NCI-H460 (cell line): ENCODE data around the gene ZNF594. TPM values are rescaled to one million over a fixed set of nuclear protein-coding genes. Genes with fewer than 3 reads are reported as not detected.
"Not testable (repeated sequence)": the region's sequence is repeated elsewhere in the genome, so short reads cannot be mapped to it uniquely, and the experiment has no call there.

Experiments used
- DNase-seq: peaks from one replicate; pipeline ENCODE4 v3.0.0-alpha.2; 2016; ENCODE audit warnings: low read depth; ENCODE audit errors: extremely low read depth
- total RNA-seq: library from RNA; depleted of rRNA; stranded (reverse); fragments of >200 nt; shearing (Covaris generic); gene quantifications from 2 replicates; pipeline ENCODE4 v1.2.3, GENCODE V29; 2014

Gene ZNF594
- total RNA-seq, 1 experiment from 2014 or later = 10.2 TPM

DNA sequence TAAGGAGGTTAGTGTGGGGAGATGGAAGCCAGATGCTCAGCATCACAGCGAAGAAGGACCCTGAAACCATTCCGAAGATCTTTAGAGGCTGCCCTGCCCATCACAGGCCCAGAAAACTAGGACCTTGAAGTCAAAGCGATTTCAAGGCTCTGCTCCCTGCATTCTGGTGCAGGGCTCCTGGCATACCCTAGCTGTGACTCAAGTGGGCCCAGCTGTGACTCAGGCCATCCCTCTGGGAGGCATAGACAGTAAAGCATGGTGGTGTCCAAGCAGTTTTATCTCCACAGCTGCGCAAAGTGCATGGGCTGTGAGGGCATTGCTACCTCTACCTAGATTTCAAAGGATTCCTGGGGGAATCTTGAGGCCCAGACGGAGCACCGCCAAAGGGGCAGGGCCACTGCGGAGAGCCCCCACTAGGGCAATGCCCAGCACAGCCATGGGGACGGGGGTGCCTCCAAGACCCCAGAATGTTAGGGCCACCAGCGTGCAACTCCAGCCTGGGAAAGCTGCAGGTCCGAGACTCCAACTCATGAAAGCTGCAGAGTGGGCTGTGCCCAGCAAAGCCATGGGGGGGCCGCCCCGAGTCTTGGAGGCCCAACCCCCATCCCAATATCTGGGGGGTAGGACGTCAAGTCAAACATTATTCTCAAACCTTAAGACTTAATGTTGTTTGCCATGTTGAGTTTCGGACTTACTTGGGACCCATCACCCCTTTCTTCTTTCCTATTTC is 11.7 kb upstream of the ZNF594 start:
- no peak for DNase-seq

DNA sequence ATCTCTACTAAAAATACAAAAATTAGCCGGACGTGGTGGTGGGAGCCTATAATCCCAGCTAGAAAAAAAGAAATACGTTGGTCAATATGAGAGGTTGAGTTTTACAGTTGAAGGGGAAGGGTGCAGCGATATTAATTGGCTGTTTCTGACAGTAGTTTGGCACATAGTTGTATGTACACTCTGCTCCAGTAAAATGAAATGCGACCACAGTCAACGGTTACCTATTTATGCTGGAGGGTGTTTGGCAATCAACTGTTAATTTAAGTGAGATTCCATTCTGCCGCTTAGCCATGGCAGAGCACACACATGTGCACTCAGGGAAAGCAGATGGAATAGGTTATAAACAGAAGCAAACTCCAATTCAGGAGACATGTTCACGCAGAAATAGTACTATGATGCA is 9.3 kb upstream of the ZNF594 start:
- no peak for DNase-seq

DNA sequence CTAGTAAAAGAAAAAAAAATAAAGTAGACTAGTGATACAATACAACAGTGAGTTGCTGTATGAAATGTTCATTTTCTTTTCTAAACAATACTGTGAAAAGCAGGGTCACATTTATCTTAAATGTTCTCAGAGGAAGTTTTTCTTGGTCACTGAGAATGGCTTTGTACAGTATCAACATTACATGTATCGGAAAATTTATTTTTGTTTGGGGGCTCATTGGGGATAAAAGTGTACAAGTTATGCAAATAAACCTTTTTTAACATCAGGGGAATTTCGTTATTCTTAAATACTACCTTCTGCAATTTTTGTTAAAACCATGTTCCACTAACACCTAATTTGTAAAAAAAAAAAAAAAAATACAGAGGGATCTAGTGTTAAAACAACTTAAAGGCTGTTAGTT is 8.7 kb upstream of the ZNF594 start:
- no peak for DNase-seq

DNA sequence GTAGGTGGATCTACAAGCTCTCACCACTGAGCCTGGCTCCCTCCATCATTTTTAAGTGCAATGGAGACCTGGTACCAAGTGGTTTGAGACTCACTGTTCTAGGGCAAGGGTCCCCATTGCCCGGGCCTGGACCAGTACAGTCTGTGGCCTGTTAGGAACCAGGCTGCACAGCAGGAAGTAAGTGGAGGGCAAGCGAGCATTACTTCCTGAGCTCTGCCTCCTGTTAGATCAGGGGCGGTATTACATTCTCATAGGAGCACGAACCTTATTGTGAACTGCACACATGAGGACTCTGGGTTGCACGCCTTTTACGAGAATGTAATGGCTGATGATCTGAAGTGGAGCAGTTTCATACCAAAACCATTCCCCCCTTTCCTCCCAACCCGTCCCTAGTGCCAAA is 6.8 kb upstream of the ZNF594 start:
- no peak for DNase-seq

DNA sequence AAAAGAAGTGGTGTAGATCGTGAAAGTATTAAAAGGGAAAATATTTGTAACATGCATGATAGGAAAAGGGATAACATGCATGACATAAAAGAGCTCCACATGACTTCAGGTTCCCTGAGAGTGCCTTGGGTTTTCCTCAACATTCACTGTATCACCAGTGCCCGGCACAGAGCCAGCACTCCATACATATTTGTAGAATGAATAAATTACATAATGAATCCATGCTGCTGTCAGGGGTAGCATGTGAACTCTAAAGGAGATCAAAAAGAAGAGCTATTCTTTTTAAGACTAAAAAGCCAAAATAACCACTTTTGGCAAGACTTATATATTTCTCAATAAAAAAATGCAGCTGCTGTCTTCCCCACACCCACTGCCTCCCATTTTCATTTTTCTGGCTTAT is 2.7 kb upstream of the ZNF594 start:
- DNase-seq = no peak

DNA sequence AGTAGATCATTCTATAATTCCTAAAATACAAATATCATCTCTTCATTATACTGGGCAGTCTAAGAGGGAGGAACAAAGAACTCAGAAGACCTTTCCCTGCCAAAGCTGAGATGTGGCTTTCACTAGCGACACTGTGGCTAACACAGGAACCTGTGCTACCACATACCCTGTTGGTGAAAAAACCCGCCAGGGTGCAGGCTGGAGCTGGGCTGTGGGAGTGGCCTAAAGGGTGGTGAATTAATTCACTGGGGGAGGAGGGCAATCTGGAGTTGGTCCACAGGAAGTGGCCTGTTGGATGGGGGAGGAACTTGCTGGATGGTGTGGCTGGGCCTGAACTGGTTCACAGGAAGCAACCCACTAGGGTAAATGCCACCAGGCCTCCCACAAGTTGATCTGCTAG is 7.4 kb downstream of the ZNF594 start:
- no peak for DNase-seq

DNA sequence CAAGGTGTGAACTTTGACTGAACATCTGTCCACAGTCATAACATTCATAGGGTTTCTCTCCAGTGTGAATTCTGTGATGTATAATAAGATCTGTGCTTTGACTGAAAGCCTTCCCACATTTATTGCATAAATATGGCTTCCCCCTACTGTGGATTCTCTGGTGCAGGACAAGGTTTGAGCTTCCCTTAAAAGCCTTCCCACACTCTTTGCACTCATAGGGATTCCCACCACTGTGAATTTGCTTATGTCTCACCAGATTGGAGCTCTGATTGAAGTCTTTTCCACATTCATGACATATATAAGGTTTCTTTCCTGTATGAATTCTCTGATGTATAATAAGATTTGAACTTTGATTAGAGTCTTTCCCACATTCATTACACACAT is 8.3 kb downstream of the ZNF594 start:
- no peak for DNase-seq

DNA sequence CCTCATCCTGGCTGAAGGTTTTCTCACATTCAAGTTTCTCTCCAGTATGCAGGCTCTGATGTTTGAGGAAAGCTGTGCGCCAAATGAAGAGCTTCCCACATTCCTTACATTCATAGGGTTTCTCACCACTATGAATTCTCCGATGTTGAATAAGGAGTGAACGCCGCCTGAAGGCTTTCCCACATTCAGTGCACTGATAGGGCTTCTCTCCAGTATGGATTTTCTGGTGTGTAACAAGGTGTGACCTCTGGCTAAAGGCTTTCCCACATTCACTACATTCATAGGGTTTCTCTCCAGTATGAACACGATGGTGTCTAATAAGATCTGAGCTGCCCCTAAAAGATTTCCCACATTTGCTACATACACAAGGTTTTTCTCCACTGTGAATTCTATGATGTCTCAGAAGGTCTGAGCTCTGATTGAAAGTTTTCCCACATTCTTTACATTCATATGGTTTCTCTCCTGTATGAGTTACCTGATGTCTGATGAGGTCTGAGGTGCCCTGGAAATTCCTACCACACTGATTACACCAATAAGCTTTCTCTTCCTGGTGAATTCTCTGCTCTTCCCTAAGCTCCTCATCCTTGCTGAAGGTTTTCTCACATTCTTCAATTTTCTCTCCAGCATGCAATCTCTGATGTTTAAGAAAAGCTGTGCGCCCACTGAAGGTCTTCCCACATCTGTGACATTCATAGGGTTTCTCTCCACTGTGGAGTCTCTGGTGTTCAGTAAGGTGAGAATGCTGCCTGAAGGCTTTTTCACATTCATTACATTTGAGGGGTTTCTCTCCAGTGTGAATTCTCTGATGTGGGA is 8.9 kb downstream of the ZNF594 start:
- DNase-seq = no peak

DNA sequence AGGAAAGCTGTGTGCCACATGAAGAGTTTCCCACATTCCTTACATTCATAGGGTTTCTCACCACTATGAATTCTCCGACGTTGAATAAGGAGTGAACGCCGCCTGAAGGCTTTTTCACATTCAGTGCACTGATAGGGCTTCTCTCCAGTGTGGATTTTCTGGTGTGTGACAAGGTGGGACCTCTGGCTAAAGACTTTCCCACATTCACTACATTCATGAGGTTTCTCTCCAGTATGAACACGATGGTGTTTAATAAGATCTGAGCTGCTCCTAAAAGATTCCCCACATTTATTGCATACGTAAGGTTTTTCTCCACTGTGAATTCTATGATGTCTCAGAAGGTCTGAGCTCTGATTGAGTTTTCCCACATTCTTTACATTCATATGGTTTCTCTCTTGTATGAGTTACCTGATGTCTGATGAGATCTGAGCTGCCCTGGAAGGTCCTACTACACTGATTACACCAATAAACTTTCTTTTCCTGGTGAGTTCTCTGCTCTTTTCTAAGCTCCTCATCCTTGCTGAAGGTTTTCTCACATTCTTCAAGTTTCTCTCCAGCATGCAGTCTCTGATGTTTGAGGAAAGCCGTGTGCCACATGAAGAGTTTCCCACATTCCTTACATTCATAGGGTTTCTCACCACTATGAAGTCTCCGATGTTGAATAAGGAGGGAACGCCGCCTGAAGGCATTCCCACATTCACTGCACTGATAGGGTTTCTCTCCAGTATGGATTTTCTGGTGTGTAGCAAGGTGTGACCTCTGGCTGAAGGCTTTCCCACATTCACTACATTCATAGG is 10.0 kb downstream of the ZNF594 start:
- DNase-seq = no peak

DNA sequence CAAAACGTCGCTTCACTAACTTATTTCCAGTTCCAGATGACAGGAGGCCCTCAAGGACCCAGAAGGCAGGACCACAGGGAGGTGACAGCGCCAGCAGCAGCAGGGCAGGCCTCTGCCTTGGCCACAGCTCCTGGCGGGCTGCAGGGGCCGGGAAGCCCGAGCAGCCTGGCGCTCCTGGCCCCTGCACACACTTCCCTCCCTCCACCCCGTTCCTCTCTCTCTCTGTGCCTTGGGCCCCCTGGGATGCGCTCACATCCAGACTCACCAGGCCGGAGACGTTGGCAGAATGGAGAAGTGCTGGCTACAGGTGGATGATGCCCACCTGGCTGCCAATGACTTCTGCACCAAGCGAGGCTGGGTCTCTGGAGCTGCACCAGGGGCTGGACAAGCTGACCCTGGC is 12.7 kb downstream of the ZNF594 start:
- no peak for DNase-seq

DNA sequence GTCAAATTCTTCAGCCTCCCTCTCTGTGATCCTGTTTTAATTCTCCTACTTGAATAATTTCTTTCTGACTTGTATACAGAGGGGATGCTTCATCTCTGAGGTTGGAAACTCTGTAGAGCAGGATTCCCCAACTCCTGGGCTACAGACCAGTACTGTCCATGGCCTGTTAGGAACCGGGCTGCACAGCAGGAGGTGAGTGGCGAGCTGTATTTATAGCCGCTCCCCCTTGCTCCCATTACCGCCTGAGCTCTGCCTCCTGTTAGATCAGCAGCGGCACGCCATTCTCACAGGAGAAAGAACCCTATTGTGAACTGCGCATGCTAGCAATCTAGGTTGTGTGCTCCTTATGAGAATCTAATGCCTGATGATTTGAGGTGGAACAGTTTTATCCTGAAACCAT is 16.6 kb downstream of the ZNF594 start:
- DNase-seq = not testable (repeated sequence)

DNA sequence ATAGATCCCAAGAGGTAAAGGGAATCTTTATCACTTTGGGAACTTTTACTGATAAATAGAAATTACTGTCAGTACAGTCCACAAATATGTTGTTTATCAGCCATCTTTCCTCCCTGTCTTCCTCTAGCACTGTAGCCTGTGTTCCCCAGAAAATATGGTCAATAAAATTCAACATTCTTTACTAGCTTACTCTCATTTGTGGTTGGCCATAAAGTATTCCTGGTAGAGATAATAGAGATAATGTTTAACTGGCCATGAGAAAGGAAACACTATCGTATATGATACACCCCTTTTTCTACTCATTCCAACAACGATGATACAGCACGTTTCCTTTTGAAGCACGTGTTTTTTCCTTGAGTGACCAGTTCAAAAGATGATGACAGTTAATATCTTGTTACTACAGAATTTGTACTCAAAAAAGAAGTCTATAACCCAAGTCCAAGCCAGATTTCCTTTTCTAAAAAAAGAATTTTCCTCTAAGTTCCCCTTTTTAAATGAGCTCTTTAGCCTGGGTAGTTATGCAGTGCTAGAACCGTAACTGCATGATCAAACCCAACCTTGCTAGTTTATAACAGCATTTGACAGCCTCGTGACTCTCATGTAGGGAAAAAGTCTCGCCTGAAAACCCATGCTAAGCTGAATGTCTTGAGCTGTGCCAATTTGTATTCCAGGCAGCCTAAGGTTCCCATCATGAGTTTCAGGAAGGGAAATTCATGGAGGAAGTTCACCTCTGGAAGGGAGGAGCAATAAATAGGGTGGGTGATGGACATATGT is 25.7 kb downstream of the ZNF594 start:
- DNase-seq = not testable (repeated sequence)

DNA sequence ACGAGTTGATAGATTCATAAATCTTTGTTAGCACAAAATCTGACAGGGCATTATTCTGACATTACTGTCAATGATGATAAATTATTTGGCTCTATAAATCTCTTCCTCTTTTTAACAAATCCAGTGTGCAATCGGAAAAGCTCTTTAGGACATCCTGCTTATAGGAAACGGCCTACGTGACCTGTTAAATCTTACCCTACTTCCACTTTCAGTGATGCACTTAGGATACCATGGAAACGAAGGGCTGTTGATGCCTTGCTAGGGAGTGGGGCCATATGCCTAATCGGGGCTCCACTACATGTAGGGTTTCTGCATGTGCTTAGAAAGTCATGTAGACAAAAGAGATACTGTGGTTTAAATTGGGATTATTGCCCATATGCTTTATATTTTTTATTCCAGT is 27.2 kb downstream of the ZNF594 start:
- no peak for DNase-seq

DNA sequence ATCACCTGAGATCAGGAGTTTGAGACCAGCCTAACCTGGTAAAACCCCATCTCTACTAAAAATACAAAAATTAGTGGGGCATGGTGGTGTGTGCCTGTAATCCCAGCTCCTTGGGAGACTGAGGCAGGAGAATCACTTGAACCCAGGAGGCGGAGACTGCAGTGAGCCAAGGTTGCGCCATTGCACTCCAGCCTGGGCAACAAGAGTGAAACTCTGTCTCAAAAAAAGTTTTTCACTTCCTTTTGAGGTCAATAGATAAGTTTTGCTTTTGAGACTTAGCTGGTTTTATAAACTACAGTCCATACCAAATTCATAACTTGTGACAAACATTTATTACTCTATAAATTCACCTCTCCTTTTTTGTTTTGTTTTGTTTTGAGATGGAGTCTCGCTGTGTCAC is 29.9 kb downstream of the ZNF594 start:
- not testable (repeated sequence) for DNase-seq

DNA sequence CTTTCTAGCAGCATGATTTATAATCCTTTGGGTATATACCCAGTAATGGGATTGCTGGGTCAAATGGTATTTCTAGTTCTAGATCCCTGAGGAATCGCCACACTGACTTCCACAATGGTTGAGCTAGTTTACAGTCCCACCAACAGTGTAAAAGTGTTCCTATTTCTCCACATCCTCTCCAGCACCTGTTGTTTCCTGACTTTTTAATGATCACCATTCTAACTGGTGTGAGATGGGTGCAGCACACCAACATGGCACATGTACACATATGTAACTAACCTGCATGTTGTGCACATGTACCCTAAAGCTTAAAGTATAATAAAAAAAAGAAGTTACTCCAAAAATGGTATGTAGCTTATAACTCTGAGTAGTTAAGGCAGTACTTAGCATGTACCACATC is 31.0 kb downstream of the ZNF594 start:
- not testable (repeated sequence) for DNase-seq

DNA sequence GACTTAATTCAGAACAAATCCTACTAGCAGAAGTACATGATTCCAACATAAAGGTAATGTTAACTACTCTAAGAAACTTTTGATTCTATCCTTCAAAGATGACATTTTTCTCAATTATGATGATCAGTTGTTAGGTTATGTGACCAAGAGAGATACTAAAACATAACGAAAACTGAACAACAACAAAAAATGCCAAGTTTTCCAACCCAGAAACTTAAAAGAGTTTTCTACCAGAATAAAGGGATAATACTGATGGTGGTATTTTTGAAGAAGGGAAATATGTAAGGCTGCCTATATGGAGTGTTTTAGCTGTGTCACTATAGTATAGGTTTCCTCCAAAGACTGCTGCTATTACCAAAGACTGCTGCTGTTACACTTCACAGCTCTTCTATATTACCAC is 45.5 kb downstream of the ZNF594 start:
- not testable (repeated sequence) for DNase-seq

DNA sequence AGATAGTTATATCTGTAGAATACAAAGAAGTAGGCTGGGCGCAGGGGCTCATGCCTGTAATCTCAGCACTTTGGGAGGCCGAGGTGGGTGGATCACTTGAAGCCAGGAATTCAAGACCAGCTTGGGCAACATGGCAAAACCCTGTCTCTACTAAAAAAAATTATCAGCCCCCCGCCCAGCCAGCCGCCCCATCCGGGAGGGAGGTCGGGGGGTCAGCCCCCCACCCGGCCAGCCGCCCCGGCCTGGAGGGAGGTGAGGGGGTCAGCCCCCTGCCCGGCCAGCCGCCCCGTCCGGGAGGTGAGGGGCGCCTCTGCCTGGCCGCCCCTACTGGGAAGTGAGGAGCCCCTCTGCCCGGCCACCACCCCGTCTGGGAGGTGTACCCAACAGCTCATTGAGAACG is 48.8 kb downstream of the ZNF594 start:
- not testable (repeated sequence) for DNase-seq

DNA sequence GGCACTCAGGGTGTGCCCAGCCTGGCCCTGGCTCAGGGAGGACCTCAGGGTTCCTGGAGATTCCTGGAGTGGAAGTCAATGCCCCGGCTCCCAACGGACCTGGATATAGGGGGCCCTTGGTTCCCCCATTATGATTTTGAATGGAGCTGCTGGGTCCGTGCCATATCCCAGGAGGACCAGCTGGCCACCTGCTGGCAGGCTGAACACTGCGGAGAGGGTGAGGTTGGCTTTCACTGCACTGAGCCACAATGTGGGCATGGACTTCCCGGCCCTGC is 52.3 kb downstream of the ZNF594 start:
- DNase-seq = no peak

DNA sequence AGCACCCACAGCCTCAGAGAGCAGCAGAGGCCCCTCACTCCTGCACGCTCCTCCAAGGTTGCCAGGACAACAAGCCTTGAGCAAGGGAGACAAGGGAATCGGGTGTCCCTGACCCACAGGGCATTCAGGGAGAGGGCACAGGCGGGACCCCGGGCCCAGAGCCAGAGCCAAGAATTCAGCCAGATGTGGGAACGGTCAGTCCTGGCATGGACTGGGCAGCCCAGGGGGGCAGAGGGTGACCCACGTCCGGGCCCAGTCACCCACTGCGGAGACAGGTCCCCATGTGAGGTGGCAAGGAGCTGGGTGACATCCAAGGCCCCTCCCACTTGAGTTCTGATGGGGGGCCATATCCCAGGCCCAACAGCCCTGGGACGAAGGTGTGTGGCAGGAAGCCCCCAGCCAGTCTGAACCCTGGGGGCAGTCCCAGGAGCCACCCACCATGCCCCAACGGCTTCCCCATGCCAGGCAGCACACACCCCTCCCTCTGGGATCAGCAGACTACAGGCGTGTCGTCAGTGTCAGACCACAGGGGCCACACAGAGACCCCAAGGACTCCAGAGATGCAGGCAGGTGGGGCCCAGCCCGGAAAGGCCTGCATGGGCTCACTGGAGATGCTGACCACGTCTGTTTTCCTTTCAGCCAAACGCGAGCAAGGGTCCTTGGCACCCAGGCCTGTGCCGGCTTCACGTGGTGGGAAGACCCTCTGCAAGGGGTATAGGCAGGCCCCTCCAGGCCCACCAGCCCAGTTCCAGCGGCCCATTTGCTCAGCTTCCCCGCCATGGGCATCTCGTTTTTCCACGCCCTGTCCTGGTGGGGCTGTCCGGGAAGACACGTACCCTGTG is 52.8 kb downstream of the ZNF594 start:
- DNase-seq = no peak

DNA sequence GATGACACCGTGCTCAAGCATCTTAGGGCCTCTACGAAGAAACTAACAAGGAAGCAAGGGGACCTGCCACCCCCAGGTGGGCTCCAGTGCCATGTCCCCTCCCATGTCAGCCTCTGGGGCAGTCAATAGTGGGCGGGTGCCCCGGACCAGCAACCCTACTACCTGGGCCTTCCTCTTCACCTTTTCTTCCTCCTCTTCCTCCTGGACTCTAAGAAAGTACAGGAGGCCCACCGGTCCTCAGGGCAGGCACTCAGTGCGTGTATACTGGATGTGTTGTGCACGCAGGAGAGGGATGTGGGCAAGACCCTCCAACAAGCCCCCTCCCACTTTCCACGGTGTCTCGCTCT is 53.5 kb downstream of the ZNF594 start:
- DNase-seq = not testable (repeated sequence)
